CD4-positive, CD25-positive, alpha-beta regulatory T cell (primary cell): ENCODE data around the gene SLC35B1. TPM values are rescaled to one million over a fixed set of nuclear protein-coding genes. Genes with fewer than 3 reads are reported as not detected.
A peak's percentile ranks its signal among the peaks of the same experiment; 100 is the strongest.
"Not testable (repeated sequence)": the region's sequence is repeated elsewhere in the genome, so short reads cannot be mapped to it uniquely, and the experiment has no call there.

ENCODE experiments used
- ATAC-seq, 2 donors: fragments of 150-1000 bp; cut with Tn5 transposase; one replicate each; pipeline ENCODE4 v1.10.0; 2021; ENCODE audit warnings: low read depth in 2 of 2, moderate number of reproducible peaks in 2 of 2, moderate library complexity in 1 of 2
- DNase-seq, 3 donors: peaks; one replicate each; pipeline versions ENCODE4 v3.0.0 to v3.0.0-alpha.2; 2012 to 2022; ENCODE audit warnings: mixed read lengths in 1 of 3
- H3K27ac ChIP-seq: one replicate; pipeline ENCODE4 v1.7.0; 2013; ENCODE audit warnings: mild to moderate bottlenecking, low read length; ENCODE audit not compliant: insufficient read depth, poor library complexity, severe bottlenecking
- H3K27me3 ChIP-seq: one replicate; pipeline ENCODE4 v1.7.0; 2013; ENCODE audit warnings: low read length; ENCODE audit not compliant: control insufficient read depth, insufficient read depth
- H3K36me3 ChIP-seq: one replicate; pipeline ENCODE4 v1.7.0; 2013; ENCODE audit warnings: mild to moderate bottlenecking, low read length, moderate library complexity; ENCODE audit not compliant: control insufficient read depth, insufficient read depth
- H3K4me1 ChIP-seq: 2 replicates; pipeline ENCODE4 v1.7.0; 2013; ENCODE audit warnings: mild to moderate bottlenecking, low read length; ENCODE audit not compliant: insufficient read depth, control insufficient read depth, poor library complexity, severe bottlenecking
- H3K4me3 ChIP-seq: one replicate; pipeline ENCODE4 v1.7.0; 2013; ENCODE audit warnings: low read depth, mild to moderate bottlenecking, low read length, moderate library complexity
- H3K9me3 ChIP-seq, 2 experiments: 1 replicate in 1 of 2; 2 replicates in 1 of 2; pipeline ENCODE4 v1.7.0; 2013; ENCODE audit warnings: low read length in 2 of 2, mild to moderate bottlenecking in 1 of 2, moderate library complexity in 1 of 2; ENCODE audit not compliant: control insufficient read depth in 2 of 2
- H3K27ac Mint-ChIP-seq, 3 donors: one replicate each; pipeline ENCODE4 v1.8.0; 2020 to 2022; ENCODE audit warnings: mild to moderate bottlenecking in 3 of 3, mixed read lengths in 3 of 3, moderate library complexity in 2 of 3
- H3K27me3 Mint-ChIP-seq: one replicate; pipeline ENCODE4 v1.8.0; 2022; ENCODE audit warnings: mild to moderate bottlenecking, mixed read lengths
- H3K36me3 Mint-ChIP-seq: one replicate; pipeline ENCODE4 v1.8.0; 2020; ENCODE audit warnings: mixed read lengths
- H3K4me1 Mint-ChIP-seq, 4 donors: one replicate each; pipeline ENCODE4 v1.8.0; 2020 to 2022; ENCODE audit warnings: mixed read lengths in 4 of 4, mild to moderate bottlenecking in 1 of 4
- H3K4me3 Mint-ChIP-seq, 4 donors: one replicate each; pipeline ENCODE4 v1.8.0; 2020 to 2022; ENCODE audit warnings: mild to moderate bottlenecking in 4 of 4, mixed read lengths in 4 of 4, moderate library complexity in 3 of 4
- H3K9me3 Mint-ChIP-seq, 7 donors: one replicate each; pipeline ENCODE4 v1.8.0; 2020 to 2022; ENCODE audit warnings: mixed read lengths in 7 of 7, mild to moderate bottlenecking in 3 of 7, moderate library complexity in 2 of 7
- polyA plus RNA-seq, 4 donors: library from polyadenylated mRNA; unstranded; fragments of 300-500 nt; fragmentation: Illumina TruSeq; gene quantifications; one replicate each; pipeline ENCODE4 v1.2.3, GENCODE V29; 2021
- total RNA-seq: library from RNA; stranded (reverse); gene quantifications from one replicate; pipeline ENCODE4 v1.2.3, GENCODE V29; 2022

SLC35B1 gene
- total and polyA plus RNA-seq, 5 donors from 2014 or later, result 28.2 to 51.8 (median 34.4) TPM

DNA sequence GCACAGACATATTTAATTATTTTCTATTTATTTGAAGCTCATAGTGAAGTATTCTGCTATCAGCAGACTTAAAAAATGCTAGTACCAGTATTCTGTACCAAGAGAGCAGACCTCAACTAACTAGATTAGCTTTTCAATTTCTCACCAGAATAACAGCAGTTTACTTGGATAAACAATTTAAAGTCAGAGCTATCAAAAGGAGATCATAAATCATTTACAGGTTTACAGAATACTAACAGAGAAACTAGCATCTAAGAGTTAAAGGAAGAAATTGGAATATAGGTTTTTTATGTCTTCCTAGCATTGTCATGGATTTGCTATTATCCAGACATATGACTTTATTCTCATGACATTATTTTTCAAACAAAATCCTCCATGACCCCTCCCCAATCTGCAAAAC is 33.3 kb downstream of the SLC35B1 start:
- peaks cover 11% of the 10 kb centered on the region for H3K27me3 Mint-ChIP-seq
- Histone ChIP-seq H3K4me3 (peak overlapping the region; percentile 19), H3K27me3 (no peaks in the 10 kb centered on the region), H3K27ac (no peak overlapping the region), H3K36me3 (no peaks in the 10 kb centered on the region), H3K9me3 (no peaks in the 10 kb centered on the region), H3K4me1 (peaks cover 62% of the 10 kb centered on the region)
- ATAC-seq (no peak), DNase-seq (no peak)
- peaks cover 0 to 2% (median 0%) of the 10 kb centered on the region in 7 donors for H3K9me3 Mint-ChIP-seq
- peak overlapping the region in 3 of 4 donors; percentile 2 to 81 (median 49) for H3K4me3 Mint-ChIP-seq
- peak overlapping the region; percentile 12 to 97 (median 75) for H3K27ac Mint-ChIP-seq
- peaks cover 8% of the 10 kb centered on the region for H3K36me3 Mint-ChIP-seq
- H3K4me1 Mint-ChIP-seq, result peaks cover 44 to 79% (median 69%) of the 10 kb centered on the region in 4 donors

DNA sequence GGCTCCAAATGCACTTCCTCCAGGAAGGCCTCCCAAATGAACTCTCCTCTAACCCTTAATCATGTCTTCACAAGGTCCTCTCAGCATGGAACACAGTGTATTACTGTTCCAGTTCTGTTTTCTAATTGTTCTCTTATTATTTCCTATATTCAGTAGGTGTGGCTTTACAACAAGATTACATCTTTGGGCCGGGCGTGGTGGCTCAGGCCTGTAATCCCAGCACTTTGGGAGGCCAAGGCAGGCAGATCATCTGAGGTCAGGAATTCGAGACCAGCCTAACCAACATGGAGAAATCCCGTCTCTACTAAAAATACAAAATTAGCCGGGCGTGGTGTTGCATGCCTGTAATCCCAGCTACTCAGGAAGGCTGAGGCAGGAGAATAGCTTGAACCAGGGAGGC is 34.1 kb downstream of the SLC35B1 start:
- peak overlapping the region in 2 of 3 donors; percentile 27 to 60 for H3K27ac Mint-ChIP-seq
- not testable (repeated sequence) for H3K9me3 ChIP-seq, DNase-seq, H3K36me3 ChIP-seq, H3K27me3 ChIP-seq, H3K9me3 Mint-ChIP-seq, ATAC-seq, H3K27ac ChIP-seq, H3K36me3 Mint-ChIP-seq
- peaks cover 44 to 79% (median 69%) of the 10 kb centered on the region in 4 donors for H3K4me1 Mint-ChIP-seq
- H3K4me3 Mint-ChIP-seq, result peak overlapping the region in 3 of 4 donors; percentile 24 to 81 (median 51)
- H3K27me3 Mint-ChIP-seq, result peaks cover 11% of the 10 kb centered on the region
- Histone ChIP-seq H3K4me1 (peaks cover 62% of the 10 kb centered on the region), H3K4me3 (peak overlapping the region; percentile 37)

GRCh38 chr17:49670641-49671040 is 37.1 kb downstream of the SLC35B1 start:
- H3K36me3 Mint-ChIP-seq, result peaks cover 11% of the 10 kb centered on the region

DNA sequence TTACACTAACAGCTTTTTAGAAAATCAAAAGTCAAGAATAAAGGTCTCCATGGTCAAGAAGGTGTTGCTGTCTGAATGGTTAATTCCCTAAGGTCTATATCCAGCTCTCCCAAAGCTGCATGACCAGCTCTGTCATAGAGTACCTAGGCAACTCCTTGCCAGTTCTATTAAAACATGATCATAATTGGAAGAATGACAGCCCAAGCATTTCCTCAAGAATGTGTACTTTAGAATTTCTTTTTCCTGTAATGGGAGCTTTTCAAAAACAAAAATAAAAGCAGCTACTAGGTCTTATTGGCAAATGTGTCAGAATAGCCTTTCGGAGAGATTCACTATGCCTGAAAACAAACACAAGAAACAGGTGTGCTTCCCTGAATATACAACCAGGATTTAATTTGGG is 37.8 kb downstream of the SLC35B1 start:
- Histone ChIP-seq H3K9me3 (no peaks in the 10 kb centered on the region), H3K36me3 (no peaks in the 10 kb centered on the region), H3K27ac (peak overlapping the region; percentile 9), H3K27me3 (no peaks in the 10 kb centered on the region), H3K4me3 (peak overlapping the region; percentile 4), H3K4me1 (peaks cover 41% of the 10 kb centered on the region)
- peaks cover 7% of the 10 kb centered on the region for H3K36me3 Mint-ChIP-seq
- DNase-seq, result no peak
- peak overlapping the region in 1 of 4 donors; percentile 11 for H3K4me3 Mint-ChIP-seq
- H3K27me3 Mint-ChIP-seq, result no peaks in the 10 kb centered on the region
- ATAC-seq, result no peak
- peak overlapping the region in 2 of 3 donors; percentile 15 to 30 for H3K27ac Mint-ChIP-seq
- H3K9me3 Mint-ChIP-seq, result no peaks in the 10 kb centered on the region
- peaks cover 27 to 69% (median 55%) of the 10 kb centered on the region in 4 donors for H3K4me1 Mint-ChIP-seq

More at GRCh38 chr17:49670641-49671040, 37.1 kb downstream of the SLC35B1 start:
- peaks cover 48% of the 10 kb centered on the region for H3K4me1 ChIP-seq
- Mint-ChIP-seq H3K27ac (peak overlapping the region; percentile 35 to 69 (median 38)), H3K27me3 (no peaks in the 10 kb centered on the region), H3K9me3 (no peaks in the 10 kb centered on the region), H3K4me3 (peak overlapping the region in 1 of 4 donors; percentile 53), H3K4me1 (peaks cover 32 to 73% (median 61%) of the 10 kb centered on the region in 4 donors)
- peak overlapping the region; percentile 4 for H3K4me3 ChIP-seq
- no peaks in the 10 kb centered on the region for H3K9me3 ChIP-seq
- ATAC-seq (no peak), DNase-seq (no peak)
- no peaks in the 10 kb centered on the region for H3K36me3 ChIP-seq
- peak overlapping the region; percentile 9 for H3K27ac ChIP-seq
- no peaks in the 10 kb centered on the region for H3K27me3 ChIP-seq

- H3K36me3 Mint-ChIP-seq, result peaks cover 9% of the 10 kb centered on the region
- peak overlapping the region in 1 of 3 donors; percentile 8 for H3K27ac Mint-ChIP-seq
- Histone ChIP-seq H3K27ac (no peak overlapping the region), H3K9me3 (no peaks in the 10 kb centered on the region), H3K4me1 (peaks cover 26% of the 10 kb centered on the region), H3K36me3 (peaks cover 4% of the 10 kb centered on the region), H3K27me3 (no peaks in the 10 kb centered on the region), H3K4me3 (no peak overlapping the region)
- peak overlapping the region in 2 of 4 donors; percentile 29 to 57 for H3K4me3 Mint-ChIP-seq
- H3K9me3 Mint-ChIP-seq, result no peaks in the 10 kb centered on the region
- DNase-seq (no peak), ATAC-seq (no peak)
- no peaks in the 10 kb centered on the region for H3K27me3 Mint-ChIP-seq
- peaks cover 23 to 63% (median 50%) of the 10 kb centered on the region in 4 donors for H3K4me1 Mint-ChIP-seq
Observed at GRCh38 chr17:49667854-49668253, 39.9 kb downstream of the SLC35B1 start.

DNA sequence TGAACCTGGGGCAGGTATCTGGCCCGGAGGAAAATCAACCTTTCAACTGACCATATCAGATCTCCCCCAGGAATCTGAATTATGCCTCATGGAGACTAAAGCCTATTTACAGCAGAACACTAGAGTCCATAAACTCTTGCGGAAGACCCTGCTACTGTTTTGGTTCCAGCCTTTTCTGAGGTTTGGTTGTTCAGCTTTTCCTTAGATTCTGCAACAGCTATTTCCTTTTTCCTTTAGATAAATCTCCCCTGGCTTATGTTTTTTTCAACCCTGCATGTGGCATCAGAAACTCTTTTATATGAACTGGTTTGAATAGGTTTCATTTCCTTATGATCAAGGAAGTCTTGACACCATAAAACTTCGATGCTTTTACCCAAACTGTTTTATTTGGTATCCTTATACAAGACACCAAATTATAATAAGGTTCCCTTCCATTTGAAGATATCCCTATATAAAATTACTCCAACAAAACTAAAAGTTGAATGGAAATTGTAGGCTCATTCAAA is 43.0 kb downstream of the SLC35B1 start:
- peaks cover 25 to 52% (median 37%) of the 10 kb centered on the region in 4 donors for H3K4me1 Mint-ChIP-seq
- H3K27me3 Mint-ChIP-seq, result no peaks in the 10 kb centered on the region
- no peak for DNase-seq
- H3K27ac Mint-ChIP-seq, result no peak overlapping the region
- Histone ChIP-seq H3K27me3 (no peaks in the 10 kb centered on the region), H3K36me3 (peaks cover 6% of the 10 kb centered on the region), H3K9me3 (no peaks in the 10 kb centered on the region), H3K4me1 (peaks cover 9% of the 10 kb centered on the region), H3K4me3 (no peak overlapping the region), H3K27ac (no peak overlapping the region)
- peaks cover 0 to 1% (median 0%) of the 10 kb centered on the region in 7 donors for H3K9me3 Mint-ChIP-seq
- peaks cover 19% of the 10 kb centered on the region for H3K36me3 Mint-ChIP-seq
- ATAC-seq, result no peak
- no peak overlapping the region for H3K4me3 Mint-ChIP-seq

GRCh38 chr17:49659661-49660382 is 47.9 kb downstream of the SLC35B1 start:
- Mint-ChIP-seq H3K4me1 (peaks cover 38 to 62% (median 43%) of the 10 kb centered on the region in 4 donors), H3K9me3 (peaks cover 0 to 1% (median 0%) of the 10 kb centered on the region in 7 donors), H3K27me3 (no peaks in the 10 kb centered on the region), H3K27ac (peak overlapping the region; percentile 27 to 76 (median 63)), H3K4me3 (peak overlapping the region in 2 of 4 donors; percentile 16 to 55), H3K36me3 (peaks cover 32% of the 10 kb centered on the region)
- Histone ChIP-seq H3K27me3 (no peaks in the 10 kb centered on the region), H3K27ac (no peak overlapping the region), H3K36me3 (peaks cover 8% of the 10 kb centered on the region), H3K4me1 (peaks cover 5% of the 10 kb centered on the region), H3K4me3 (no peak overlapping the region), H3K9me3 (no peaks in the 10 kb centered on the region)
- DNase-seq, result no peak
- ATAC-seq, result no peak
